GM21717 (cell line): ENCODE measurements around the gene IKZF3.
A peak's percentile ranks its signal among the peaks of the same experiment; 100 is the strongest.
"Not testable (repeated sequence)": the region's sequence is repeated elsewhere in the genome, so short reads cannot be mapped to it uniquely, and the experiment has no call there.

ENCODE experiments used
- ATAC-seq: cut with Tn5 transposase; IDR thresholded peaks from one replicate; pipeline ENCODE4 v1.9.1; 2021; ENCODE audit warnings: mild to moderate bottlenecking, moderate library complexity; ENCODE audit not compliant: unreplicated experiment

The IKZF3 gene

GRCh38 chr17:39863918-39864746, at the start of gene IKZF3:
Gene IKZF3 (minus strand): TSS chr17:39864312. CDS start chr17:39864126, 186 bp downstream.
- ATAC-seq = peak; percentile 26

- no peak for ATAC-seq
Observed at GRCh38 chr17:39908789-39909352, 44.8 kb upstream of the IKZF3 start.

GRCh38 chr17:39904990-39905288, 40.8 kb upstream of the IKZF3 start:
- no peak for ATAC-seq

- ATAC-seq = no peak
Observed at GRCh38 chr17:39903158-39903884, 39.2 kb upstream of the IKZF3 start.

- ATAC-seq = not testable (repeated sequence)
Observed at GRCh38 chr17:39902027-39902426, 37.9 kb upstream of the IKZF3 start.

GRCh38 chr17:39899215-39899614, 35.1 kb upstream of the IKZF3 start:
- ATAC-seq = no peak

GRCh38 chr17:39898088-39898487, 34.0 kb upstream of the IKZF3 start:
- no peak for ATAC-seq

GRCh38 chr17:39894681-39895376, 30.7 kb upstream of the IKZF3 start:
- ATAC-seq = no peak

- ATAC-seq = no peak
Observed at GRCh38 chr17:39889200-39889599, 25.1 kb upstream of the IKZF3 start.

GRCh38 chr17:39887078-39887477, 23.0 kb upstream of the IKZF3 start:
- ATAC-seq = no peak

- not testable (repeated sequence) for ATAC-seq
Observed at GRCh38 chr17:39886102-39886501, 22.0 kb upstream of the IKZF3 start.

- no peak for ATAC-seq
Observed at GRCh38 chr17:39872751-39873150, 8.6 kb upstream of the IKZF3 start.

- no peak for ATAC-seq
Observed at GRCh38 chr17:39871801-39872200, 7.7 kb upstream of the IKZF3 start.

GRCh38 chr17:39870776-39871175, 6.7 kb upstream of the IKZF3 start:
- ATAC-seq = no peak

GRCh38 chr17:39868554-39868942, 4.4 kb upstream of the IKZF3 start:
- ATAC-seq = no peak

- no peak for ATAC-seq
Observed at GRCh38 chr17:39867880-39868553, 3.9 kb upstream of the IKZF3 start, which contains the start of gene ZPBP2. Gene ZPBP2 (plus strand): TSS chr17:39868202. CDS start chr17:39868355, 153 bp downstream.

- ATAC-seq = peak; percentile 41
Observed at GRCh38 chr17:39867084-39867879, 3.2 kb upstream of the IKZF3 start.

- ATAC-seq = no peak
Observed at GRCh38 chr17:39866013-39866730, 2.1 kb upstream of the IKZF3 start.

- no peak for ATAC-seq
Observed at GRCh38 chr17:39863244-39863917, 731 bp downstream of the IKZF3 start.
